Fibroblast of lung (primary cell): ENCODE results near the gene ZG16. TPM values are rescaled to one million over a fixed set of nuclear protein-coding genes. Genes with fewer than 3 reads are reported as not detected.
"Not testable (repeated sequence)": the region's sequence is repeated elsewhere in the genome, so short reads cannot be mapped to it uniquely, and the experiment has no call there.

Experiments
- DNase-seq, 2 donors: peaks; one replicate each; pipeline versions ENCODE4 v3.0.0 to v3.0.0-alpha.2; 2010; ENCODE audit warnings: low read depth in 2 of 2
- H2AFZ ChIP-seq: 2 replicates; pipeline ENCODE4 v1.5.1; 2012; ENCODE audit warnings: low read length, control low read depth, inconsistent platforms
- H3K27ac ChIP-seq: 2 replicates; pipeline ENCODE4 v1.5.1; 2011; ENCODE audit warnings: low read length, control low read depth; ENCODE audit not compliant: insufficient read depth
- H3K27me3 ChIP-seq: 2 replicates; pipeline ENCODE4 v1.5.1; 2011; ENCODE audit warnings: mild to moderate bottlenecking, low read length; ENCODE audit not compliant: control insufficient read depth, insufficient read depth
- H3K36me3 ChIP-seq: 2 replicates; pipeline ENCODE4 v1.5.1; 2011; ENCODE audit warnings: low read length; ENCODE audit not compliant: control insufficient read depth, insufficient read depth
- H3K4me1 ChIP-seq: 2 replicates; pipeline ENCODE4 v1.5.1; 2011; ENCODE audit warnings: low read length; ENCODE audit not compliant: control insufficient read depth, insufficient read depth; ENCODE audit errors: extremely low read depth
- H3K4me2 ChIP-seq: 2 replicates; pipeline ENCODE4 v1.5.1; 2011; ENCODE audit warnings: low read length, control low read depth; ENCODE audit not compliant: insufficient read depth; ENCODE audit errors: extremely low read depth
- H3K4me3 ChIP-seq, 4 experiments: fragments of 200-600 bp in 1 of 4; sonication (generic) in 1 of 4; replicated peaks in 1 of 4; 2 replicates each; pipeline ENCODE4 v1.5.1; 2011 to 2016; ENCODE audit warnings: low read length in 4 of 4, low read depth in 3 of 4, mild to moderate bottlenecking in 3 of 4, control low read depth in 2 of 4, inconsistent platforms in 1 of 4, mixed read lengths in 1 of 4; ENCODE audit not compliant: insufficient read depth in 1 of 4; ENCODE audit errors: control extremely low read depth in 1 of 4
- H3K79me2 ChIP-seq: 2 replicates; pipeline ENCODE4 v1.5.1; 2012; ENCODE audit warnings: mild to moderate bottlenecking, low read length, inconsistent platforms; ENCODE audit not compliant: control insufficient read depth, insufficient read depth
- H3K9ac ChIP-seq: 2 replicates; pipeline ENCODE4 v1.5.1; 2011; ENCODE audit warnings: mild to moderate bottlenecking, low read length, control low read depth; ENCODE audit not compliant: insufficient read depth
- H3K9me3 ChIP-seq: 2 replicates; pipeline ENCODE4 v1.5.1; 2012; ENCODE audit warnings: low read depth, low read length; ENCODE audit not compliant: control insufficient read depth, insufficient read depth
- H4K20me1 ChIP-seq: 2 replicates; pipeline ENCODE4 v1.5.1; 2011; ENCODE audit warnings: low read length; ENCODE audit not compliant: control insufficient read depth, insufficient read depth; ENCODE audit errors: extremely low read depth
- CTCF ChIP-seq, 2 donors: IDR thresholded peaks in 1 of 2; conservative IDR thresholded peaks in 1 of 2; 1 replicate in 1 of 2; 2 replicates in 1 of 2; pipeline ENCODE4 v1.5.1; 2011 to 2012; ENCODE audit warnings: low read length in 2 of 2, control low read depth in 1 of 2, inconsistent platforms in 1 of 2, low read depth in 1 of 2, mild to moderate bottlenecking in 1 of 2
- EZH2 ChIP-seq: IDR thresholded peaks from 2 replicates; pipeline ENCODE4 v1.5.1; 2012; ENCODE audit warnings: low read length, control low read depth, mild to moderate bottlenecking; ENCODE audit errors: missing control alignments
- polyA plus RNA-seq, 2 donors: library from polyadenylated mRNA; depleted of rRNA in 1 of 2; stranded (reverse) in 1 of 2; unstranded in 1 of 2; fragments of >200 nt; gene quantifications; 2 replicates each; pipeline ENCODE4 v1.2.1, GENCODE V29; 2011 to 2012; ENCODE audit warnings: missing spikeins in 1 of 2
- total RNA-seq: library from RNA; depleted of rRNA; stranded (reverse); fragments of >200 nt; gene quantifications from 2 replicates; pipeline ENCODE4 v1.2.1, GENCODE V29; 2014

The ZG16 gene
- total and polyA plus RNA-seq, 2 donors (not counting 1 experiment from before 2014, with no cell fraction given) = not detected

GRCh38 chr16:29791845-29792807 is 14.1 kb downstream of the ZG16 start:
- H3K4me3 ChIP-seq = peak overlapping the region; percentile 56 to 92 (median 86)
- no peaks in the 10 kb centered on the region for H3K27me3 ChIP-seq
- no peaks in the 10 kb centered on the region for H4K20me1 ChIP-seq
- H2AFZ ChIP-seq = no peak overlapping the region
- no peak for DNase-seq
- H3K27ac ChIP-seq = peak overlapping the region; percentile 60
- H3K4me1 ChIP-seq = no peaks in the 10 kb centered on the region
- H3K4me2 ChIP-seq = peak overlapping the region; percentile 95
- H3K79me2 ChIP-seq = peaks cover 55% of the 10 kb centered on the region
- no peak for TF ChIP-seq CTCF (conservative IDR thresholded peaks at IDR 0.05 in 1 of 2, IDR thresholded peaks at IDR 0.05 in 1 of 2; ENCODE audit: low read depth in 1 of 2, low read length in 2 of 2)
- no peak for TF ChIP-seq EZH2
- no peak overlapping the region for H3K9ac ChIP-seq
- no peaks in the 10 kb centered on the region for H3K9me3 ChIP-seq
- no peaks in the 10 kb centered on the region for H3K36me3 ChIP-seq

- H3K36me3 ChIP-seq, H3K4me1 ChIP-seq, DNase-seq: not testable (repeated sequence)
Observed at GRCh38 chr16:29793153-29793552, 15.1 kb downstream of the ZG16 start.

GRCh38 chr16:29794231-29794710 is 16.2 kb downstream of the ZG16 start:
- peaks cover 55% of the 10 kb centered on the region for H3K79me2 ChIP-seq
- H3K4me2 ChIP-seq = no peak overlapping the region
- H3K27me3 ChIP-seq = no peaks in the 10 kb centered on the region
- no peak overlapping the region for H3K9ac ChIP-seq
- H2AFZ ChIP-seq = no peak overlapping the region
- H3K27ac ChIP-seq = no peak overlapping the region
- H3K9me3 ChIP-seq = no peaks in the 10 kb centered on the region
- TF ChIP-seq CTCF (conservative IDR thresholded peaks at IDR 0.05 in 1 of 2, IDR thresholded peaks at IDR 0.05 in 1 of 2; ENCODE audit: low read depth in 1 of 2, low read length in 2 of 2) (no peak), EZH2 (no peak)
- no peaks in the 10 kb centered on the region for H3K4me1 ChIP-seq
- no peak overlapping the region for H3K4me3 ChIP-seq
- no peaks in the 10 kb centered on the region for H4K20me1 ChIP-seq
- no peak for DNase-seq
- peaks cover 14% of the 10 kb centered on the region for H3K36me3 ChIP-seq

More at GRCh38 chr16:29793153-29793552, 15.1 kb downstream of the ZG16 start:
- not testable (repeated sequence) for H3K4me2 ChIP-seq, H3K9ac ChIP-seq, H2AFZ ChIP-seq, H3K27ac ChIP-seq, H3K4me3 ChIP-seq, H3K9me3 ChIP-seq, H4K20me1 ChIP-seq, H3K27me3 ChIP-seq
- H3K79me2 ChIP-seq = peaks cover 55% of the 10 kb centered on the region
